GM18498 (cell line): ENCODE data around the gene JCAD.

ENCODE experiments used
- ATAC-seq: cut with Tn5 transposase; IDR thresholded peaks from one replicate; pipeline ENCODE4 v1.9.1; 2021; ENCODE audit warnings: mild to moderate bottlenecking, moderate library complexity; ENCODE audit not compliant: unreplicated experiment

The JCAD gene

GRCh38 chr10:30046476-30046875, 12.9 kb downstream of the JCAD start:
- no peak for ATAC-seq

DNA sequence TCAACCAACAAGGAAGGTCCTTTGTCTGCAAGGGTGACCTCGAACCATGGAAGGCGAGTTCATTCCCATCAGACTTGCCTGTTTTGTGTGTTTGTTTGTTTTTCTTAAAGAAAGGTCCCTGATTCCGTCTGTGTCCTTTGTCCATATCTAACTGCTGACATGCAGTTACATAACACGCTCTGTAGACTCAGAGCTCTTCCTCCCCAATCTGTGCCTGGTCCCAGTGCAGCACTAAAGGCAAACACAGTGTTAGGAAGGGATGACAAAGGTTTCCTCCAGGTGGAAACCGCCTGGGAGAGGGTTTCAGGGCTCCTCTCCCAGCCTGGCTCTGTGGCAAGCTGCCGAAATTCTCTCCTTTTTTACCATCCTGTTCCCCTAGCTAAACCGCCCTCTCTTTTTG, 13.4 kb downstream of the JCAD start:
- no peak for ATAC-seq

GRCh38 chr10:30043476-30044270, 15.7 kb downstream of the JCAD start:
- ATAC-seq, result no peak

- no peak for ATAC-seq
These were observed 16.6 kb downstream of the JCAD start for GRCh38 chr10:30042820-30043219.

DNA sequence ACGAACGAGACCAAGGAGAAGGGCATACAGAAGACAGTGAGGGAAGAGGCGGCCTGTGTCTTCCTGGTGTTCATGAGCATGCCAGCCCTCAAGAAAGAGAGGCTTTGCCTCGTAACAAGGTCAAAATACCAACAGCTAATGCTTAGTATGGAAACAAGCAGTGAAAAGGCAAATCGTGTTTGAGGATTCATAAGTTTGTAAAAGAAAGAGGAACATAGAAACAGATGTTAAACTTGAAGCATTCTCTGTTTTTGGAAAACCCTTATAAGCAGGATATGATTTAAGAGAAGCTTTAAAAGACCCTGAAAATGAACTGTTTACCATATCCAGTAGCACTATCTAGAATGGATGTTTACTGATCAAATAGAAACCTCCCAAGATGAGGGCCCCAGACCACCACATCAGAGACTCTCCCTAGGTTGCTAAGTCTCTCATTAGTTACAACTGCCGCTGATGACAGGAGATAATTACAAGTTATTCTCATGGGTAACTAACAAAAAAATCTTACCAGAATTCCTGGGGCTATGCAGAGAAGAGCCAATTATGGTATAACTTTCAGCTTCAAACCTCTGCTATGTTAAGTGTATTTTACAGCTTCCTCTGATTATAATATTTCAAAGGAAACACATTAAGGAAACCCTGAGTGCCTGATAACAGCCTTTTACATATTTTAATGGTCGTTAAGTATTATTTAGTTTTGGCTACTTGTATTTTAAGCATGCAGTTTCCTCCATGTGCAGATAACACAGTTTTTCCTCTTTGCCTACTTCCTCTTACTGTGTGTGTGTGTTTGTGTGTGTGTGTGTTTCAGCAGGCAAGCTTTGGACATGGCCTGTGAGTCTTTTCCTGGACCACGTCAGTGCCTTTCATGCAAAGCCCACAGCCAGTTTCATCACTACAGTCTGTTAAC, 17.9 kb downstream of the JCAD start:
- ATAC-seq, result no peak

DNA sequence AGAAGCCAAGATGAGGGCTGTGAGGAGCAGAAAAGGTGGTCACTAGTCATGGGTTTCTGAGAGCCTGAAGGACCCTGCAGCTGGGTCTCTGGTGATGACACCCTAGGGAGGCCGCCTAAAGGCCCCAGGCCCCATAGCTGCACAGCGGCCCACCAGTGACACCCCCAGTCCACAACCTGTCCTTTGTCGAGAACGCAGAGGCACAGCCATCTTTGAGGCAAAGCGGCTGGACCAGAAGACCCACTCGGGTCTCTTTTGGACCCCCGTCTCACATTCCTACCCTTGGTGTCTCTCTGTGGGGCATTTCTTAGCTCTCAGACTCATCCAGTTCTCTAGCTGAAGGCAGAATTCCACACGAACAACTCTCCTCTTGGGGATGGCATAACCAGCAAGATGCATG, 18.8 kb downstream of the JCAD start:
- no peak for ATAC-seq

- no peak for ATAC-seq
These were observed 19.4 kb downstream of the JCAD start for GRCh38 chr10:30039988-30040387.

- ATAC-seq, result no peak
These were observed 19.8 kb downstream of the JCAD start for GRCh38 chr10:30039567-30039966.

GRCh38 chr10:30038781-30039536, 20.4 kb downstream of the JCAD start:
- no peak for ATAC-seq

- ATAC-seq, result no peak
These were observed 21.6 kb downstream of the JCAD start for GRCh38 chr10:30037620-30038336.

GRCh38 chr10:30036811-30037210, 22.6 kb downstream of the JCAD start:
- ATAC-seq, result no peak

DNA sequence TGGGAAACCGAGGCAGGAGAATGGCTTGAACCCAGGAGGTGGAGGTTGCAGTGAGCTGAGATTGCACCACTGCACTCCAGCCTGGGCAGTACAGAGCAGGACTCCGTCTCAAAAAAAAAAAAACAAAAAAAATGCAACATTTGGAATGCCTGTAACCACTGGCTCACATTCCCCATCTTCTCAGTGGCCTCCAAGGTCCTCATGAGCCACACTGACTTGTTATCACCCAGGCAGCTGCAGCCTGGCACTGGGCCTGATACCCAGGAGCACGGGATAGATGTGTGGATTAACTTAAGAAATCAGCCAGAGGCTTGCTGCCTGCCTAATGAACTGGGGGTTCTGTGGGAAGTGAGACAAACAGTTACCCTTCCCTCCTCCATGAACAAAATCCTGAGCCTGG, 23.0 kb downstream of the JCAD start:
- no peak for ATAC-seq

GRCh38 chr10:30034433-30035137, 24.8 kb downstream of the JCAD start:
- ATAC-seq, result no peak

- ATAC-seq, result no peak
These were observed 27.3 kb downstream of the JCAD start for GRCh38 chr10:30032125-30032524.

- ATAC-seq, result no peak
These were observed 29.5 kb downstream of the JCAD start for GRCh38 chr10:30029872-30030256.

DNA sequence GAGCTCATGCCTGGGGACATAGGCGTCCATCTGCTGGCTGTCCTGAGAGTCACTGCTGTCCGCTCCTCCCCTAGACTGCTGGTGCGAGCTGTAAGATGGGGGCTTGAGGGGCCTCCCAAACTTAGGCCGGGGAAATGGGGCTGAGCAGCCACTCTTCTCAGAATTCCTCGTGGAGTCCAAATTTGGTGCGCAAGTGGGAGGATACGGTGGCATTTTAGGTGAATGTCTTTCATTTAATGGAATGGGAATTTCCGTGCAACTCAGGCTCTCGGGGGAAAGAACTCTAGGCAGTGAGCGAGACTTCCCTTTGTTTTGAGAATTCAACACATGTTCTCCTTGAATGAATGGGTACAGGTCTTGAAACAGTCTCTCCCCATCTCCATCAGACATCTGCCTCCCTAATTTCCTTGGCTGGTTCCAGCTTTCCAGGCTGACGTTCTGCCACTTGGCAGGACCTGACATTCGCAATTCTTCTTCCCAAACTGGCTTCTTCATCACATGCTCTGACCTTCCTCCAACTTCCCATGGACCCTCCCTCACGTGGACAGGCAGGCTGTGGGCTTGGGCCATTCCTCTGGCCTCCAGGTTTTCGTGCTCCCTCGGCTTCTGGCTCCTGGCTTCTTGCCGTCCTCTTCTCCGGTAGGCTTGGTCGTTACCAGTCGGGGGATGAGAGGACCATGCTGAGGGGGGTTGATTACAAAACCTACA, 30.1 kb downstream of the JCAD start:
- ATAC-seq, result no peak

DNA sequence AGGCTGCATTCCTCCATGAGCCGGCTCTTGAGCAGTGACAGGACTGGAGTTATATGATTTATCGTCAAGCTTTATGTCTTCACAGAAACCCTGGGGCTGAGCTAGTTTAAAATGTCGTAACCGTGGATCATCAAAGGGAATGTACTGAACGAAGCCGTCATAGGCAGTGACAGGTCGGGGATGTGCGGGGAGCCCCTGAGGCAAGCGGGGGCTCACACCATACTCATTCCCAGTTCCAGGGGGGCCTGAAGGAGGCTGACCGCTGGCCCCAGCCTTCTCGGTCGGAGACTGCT, 30.7 kb downstream of the JCAD start:
- ATAC-seq, result no peak

DNA sequence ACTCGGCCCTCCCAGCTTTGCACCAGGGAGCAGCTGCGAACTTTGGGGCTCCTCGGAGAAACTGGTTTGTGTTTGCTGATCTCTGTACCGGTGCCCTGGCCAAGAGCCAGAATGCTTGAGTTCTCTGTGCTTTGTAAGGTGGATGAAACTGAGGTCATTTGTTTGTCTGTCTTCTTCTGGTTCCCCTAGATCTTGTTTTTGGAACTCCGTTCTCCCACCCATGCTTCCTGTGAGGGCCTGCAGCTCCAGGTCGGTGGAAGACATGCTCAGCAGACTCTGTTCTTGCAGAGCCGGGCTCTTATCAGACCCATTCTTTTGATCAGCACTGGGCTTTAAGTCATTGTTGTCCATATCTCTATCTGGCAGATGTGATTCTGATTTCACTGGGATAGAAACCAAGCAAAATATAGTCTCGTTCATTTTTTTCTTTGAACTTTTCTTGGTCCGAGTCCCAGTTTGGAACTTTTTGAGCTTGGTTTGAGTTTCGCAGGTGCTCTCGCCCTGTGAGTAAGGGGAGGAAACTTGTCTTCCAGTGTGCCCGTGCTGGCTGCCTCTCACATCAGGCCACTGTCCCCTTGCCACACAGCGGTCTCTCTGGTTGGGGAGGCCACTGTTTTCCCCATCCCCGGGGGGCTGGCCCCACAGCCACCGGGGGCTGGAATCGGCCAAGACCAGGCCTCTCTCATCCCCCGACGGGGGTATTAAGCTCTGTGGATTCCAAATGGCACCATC, 31.2 kb downstream of the JCAD start:
- ATAC-seq, result no peak
